Measurements from ENCODE around the gene TMEM163. TPM values are rescaled to one million over a fixed set of nuclear protein-coding genes. Genes with fewer than 3 reads are reported as not detected.

Gene TMEM163
- total and polyA plus RNA-seq, 12 donors = 0.16 to 1.7 (median 0.37) TPM

DNA sequence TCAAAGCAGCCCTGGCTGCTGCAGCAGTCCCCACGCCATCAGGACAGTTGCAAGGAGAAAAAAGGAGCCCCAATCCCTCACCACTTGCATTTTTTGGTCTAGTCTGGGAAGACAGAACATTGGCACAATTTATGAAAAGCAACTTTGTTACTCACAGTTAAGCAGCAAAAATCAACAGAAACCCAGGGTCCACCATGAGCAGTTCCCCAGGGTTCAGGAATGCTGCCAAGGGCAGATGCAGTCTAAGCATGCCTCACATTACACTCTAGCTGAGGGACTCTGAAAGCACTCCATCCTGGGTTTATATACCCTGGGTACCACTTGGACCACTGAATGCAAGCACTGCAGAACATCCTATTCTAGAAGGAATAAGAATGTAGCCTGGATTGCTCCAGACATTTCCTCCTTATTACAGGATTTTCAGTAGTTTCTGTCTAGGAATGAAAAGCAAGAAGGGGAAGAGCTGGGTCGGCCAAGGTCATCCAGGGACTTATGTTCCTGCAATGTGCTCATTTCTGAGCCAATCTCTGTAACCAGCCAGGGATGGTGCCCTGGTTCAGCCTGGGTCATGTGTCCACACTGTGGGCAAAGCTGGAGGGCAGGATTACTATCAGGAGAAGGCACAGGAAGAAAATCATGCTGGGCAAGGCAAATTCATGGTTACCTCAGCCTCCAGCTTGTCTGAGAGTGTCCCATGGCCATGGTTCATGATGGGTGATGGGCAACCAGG, 19.5 kb upstream of the TMEM163 start:
- WGBS, 2 donors = 68 to 75% methylated on average over 2 of the region's 2 CpGs
- Histone ChIP-seq H3K4me3 (no peak overlapping the region), H3K4me1 (peaks cover 0 to 32% (median 0%) of the 10 kb centered on the region in 9 donors), H3K27me3 (no peaks in the 10 kb centered on the region), H3K9me3 (no peaks in the 10 kb centered on the region), H3K36me3 (no peaks in the 10 kb centered on the region), H3K27ac (no peak overlapping the region)
- intact Hi-C loops (cut with DNase I) = no loop called here
- peak in 2 of 8 donors; percentile 27 to 41 for ATAC-seq
- no peak for DNase-seq
- TF ChIP-seq, protein P1, sequence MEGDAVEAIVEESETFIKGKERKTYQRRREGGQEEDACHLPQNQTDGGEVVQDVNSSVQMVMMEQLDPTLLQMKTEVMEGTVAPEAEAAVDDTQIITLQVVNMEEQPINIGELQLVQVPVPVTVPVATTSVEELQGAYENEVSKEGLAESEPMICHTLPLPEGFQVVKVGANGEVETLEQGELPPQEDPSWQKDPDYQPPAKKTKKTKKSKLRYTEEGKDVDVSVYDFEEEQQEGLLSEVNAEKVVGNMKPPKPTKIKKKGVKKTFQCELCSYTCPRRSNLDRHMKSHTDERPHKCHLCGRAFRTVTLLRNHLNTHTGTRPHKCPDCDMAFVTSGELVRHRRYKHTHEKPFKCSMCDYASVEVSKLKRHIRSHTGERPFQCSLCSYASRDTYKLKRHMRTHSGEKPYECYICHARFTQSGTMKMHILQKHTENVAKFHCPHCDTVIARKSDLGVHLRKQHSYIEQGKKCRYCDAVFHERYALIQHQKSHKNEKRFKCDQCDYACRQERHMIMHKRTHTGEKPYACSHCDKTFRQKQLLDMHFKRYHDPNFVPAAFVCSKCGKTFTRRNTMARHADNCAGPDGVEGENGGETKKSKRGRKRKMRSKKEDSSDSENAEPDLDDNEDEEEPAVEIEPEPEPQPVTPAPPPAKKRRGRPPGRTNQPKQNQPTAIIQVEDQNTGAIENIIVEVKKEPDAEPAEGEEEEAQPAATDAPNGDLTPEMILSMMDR (IDR thresholded peaks at IDR 0.05) = no peak

DNA sequence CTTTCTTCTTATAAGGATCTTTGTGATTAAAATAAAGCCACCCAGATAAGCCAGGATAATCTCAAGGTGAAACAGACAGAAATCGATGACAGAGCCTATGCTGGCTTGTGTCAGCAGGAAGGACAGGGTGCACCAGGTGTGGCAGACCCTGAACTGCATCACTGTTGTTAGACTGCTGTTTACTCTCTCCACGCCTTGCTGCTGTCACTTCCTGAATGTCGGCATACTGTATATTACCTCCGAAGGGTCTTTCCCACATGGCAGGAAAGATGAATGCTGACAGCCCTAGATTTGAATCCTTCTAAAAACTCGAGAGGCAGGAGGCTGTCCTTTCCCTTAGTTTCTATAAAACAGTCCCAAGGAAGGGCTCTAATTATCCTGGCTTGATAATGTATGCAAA, 18.9 kb upstream of the TMEM163 start:
- no peaks in the 10 kb centered on the region for H3K36me3 ChIP-seq
- H3K4me3 ChIP-seq = no peak overlapping the region
- intact Hi-C loops (cut with DNase I) = no loop called here
- WGBS, 2 donors = 51 to 55% methylated on average over 5 of the region's 5 CpGs
- no peaks in the 10 kb centered on the region for H3K9me3 ChIP-seq
- DNase-seq = no peak
- peaks cover 0 to 32% (median 0%) of the 10 kb centered on the region in 9 donors for H3K4me1 ChIP-seq
- ATAC-seq = no peak
- no peaks in the 10 kb centered on the region for H3K27me3 ChIP-seq
- TF ChIP-seq, protein P1 (IDR thresholded peaks at IDR 0.05) = no peak
- no peak overlapping the region for H3K27ac ChIP-seq

DNA sequence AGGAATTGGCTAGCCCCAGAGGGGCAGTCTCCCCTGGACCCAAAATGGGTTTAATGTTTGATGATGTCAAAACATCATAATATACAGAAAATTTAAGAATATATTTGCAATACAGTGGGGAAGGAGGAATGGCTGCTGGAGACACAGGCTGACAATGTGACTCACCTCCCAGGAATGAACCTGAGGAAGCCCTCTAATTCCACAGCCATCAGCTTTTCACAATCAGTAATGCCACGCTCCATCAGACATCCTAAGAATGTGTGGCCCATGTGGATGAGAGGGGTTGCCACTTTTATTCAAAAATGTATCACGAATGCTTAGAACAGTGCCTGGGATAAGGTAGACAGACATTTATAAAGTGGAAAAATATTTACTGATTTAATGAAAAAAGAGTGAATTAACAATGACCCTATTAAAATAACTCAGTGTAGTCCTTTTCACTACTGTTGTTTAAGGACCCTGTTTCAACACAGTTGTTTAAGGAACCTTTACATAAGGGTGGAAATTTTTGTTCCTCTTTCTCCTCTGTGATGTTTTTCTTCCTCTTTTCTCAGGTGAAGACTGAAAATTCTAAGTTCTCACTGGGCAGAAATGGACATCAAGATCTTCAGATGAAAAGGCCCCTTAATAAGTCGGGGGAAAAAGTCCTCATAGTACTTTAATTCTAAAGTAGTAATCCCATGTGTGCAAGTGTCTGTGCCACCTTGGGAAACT, 17.5 kb upstream of the TMEM163 start:
- no peak overlapping the region for H3K4me3 ChIP-seq
- no peak for DNase-seq
- H3K27ac ChIP-seq = no peak overlapping the region
- H3K9me3 ChIP-seq = no peaks in the 10 kb centered on the region
- H3K27me3 ChIP-seq = no peaks in the 10 kb centered on the region
- intact Hi-C loops (cut with DNase I) = no loop called here
- 80 to 85% methylated on average over 3 of the region's 3 CpGs for WGBS, 2 donors
- peaks cover 0 to 32% (median 0%) of the 10 kb centered on the region in 9 donors for H3K4me1 ChIP-seq
- TF ChIP-seq, protein P1 (IDR thresholded peaks at IDR 0.05) = no peak
- no peaks in the 10 kb centered on the region for H3K36me3 ChIP-seq
- no peak for ATAC-seq

DNA sequence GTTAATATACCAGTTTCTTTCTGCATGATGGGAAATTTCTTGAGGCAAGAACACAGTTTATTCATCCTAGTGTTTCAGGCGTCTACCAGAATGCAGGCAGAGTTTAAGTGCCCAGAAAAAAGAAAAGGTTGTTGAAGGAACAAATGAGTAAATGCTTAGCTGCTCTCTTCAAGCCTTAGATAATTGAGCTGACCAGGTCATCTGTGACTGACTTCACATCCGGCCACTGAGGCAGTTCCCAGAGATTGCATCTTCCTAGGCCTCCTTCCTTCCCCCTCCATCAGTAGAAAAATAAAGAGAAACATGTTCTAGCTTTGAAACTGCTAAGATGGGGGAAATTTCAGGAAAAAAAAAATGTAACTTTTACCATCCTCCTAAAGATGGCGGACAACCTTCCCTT, 9.4 kb upstream of the TMEM163 start:
- Histone ChIP-seq H3K4me1 (no peaks in the 10 kb centered on the region), H3K36me3 (no peaks in the 10 kb centered on the region), H3K9me3 (no peaks in the 10 kb centered on the region), H3K4me3 (no peak overlapping the region), H3K27me3 (peaks cover 0 to 15% (median 0%) of the 10 kb centered on the region in 7 donors), H3K27ac (no peak overlapping the region)
- intact Hi-C loops (cut with DNase I) = no loop called here
- TF ChIP-seq, protein P1 (IDR thresholded peaks at IDR 0.05) = no peak
- DNase-seq (no peak), ATAC-seq (no peak)
- 82 to 83% methylated on average over 3 of the region's 3 CpGs for WGBS, 2 donors

Measured in heart right ventricle (tissue), 16 donors.